ENCODE data around the gene AEBP1.

Gene AEBP1

DNA sequence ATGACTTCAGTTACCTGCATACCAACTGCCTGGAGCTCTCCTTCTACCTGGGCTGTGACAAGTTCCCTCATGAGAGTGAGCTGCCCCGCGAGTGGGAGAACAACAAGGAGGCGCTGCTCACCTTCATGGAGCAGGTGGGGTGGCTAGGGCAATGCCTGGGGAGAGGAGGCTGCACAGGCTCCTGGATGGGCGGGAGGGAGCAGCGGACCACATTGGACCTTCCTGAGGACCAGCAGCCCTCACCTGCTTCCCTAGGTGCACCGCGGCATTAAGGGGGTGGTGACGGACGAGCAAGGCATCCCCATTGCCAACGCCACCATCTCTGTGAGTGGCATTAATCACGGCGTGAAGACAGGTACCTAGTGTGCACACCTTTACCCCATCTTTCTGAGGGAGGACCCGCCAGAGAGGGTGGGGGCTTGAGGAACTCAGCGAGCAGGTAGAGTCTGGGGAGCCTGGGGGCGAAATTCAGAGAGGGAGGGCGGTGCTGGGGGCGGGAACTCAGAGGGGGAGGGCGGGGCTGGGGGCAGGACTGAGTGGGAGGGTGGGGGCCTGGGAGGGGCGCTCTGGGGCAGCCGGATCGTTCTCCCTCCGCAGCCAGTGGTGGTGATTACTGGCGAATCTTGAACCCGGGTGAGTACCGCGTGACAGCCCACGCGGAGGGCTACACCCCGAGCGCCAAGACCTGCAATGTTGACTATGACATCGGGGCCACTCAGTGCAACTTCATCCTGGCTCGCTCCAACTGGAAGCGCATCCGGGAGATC lies 9.0 kb downstream of the AEBP1 start:
- in situ Hi-C loops (cut with MboI; ENCODE audit: low sequenced_read_pairs, unreplicated experiment), result no loop called here
- DNase-seq (ENCODE audit: low spot score), result no peak
- no peak for TF ChIP-seq CTCF (IDR thresholded peaks at IDR 0.05; ENCODE audit: borderline replicate concordance, control extremely low read depth, extremely low read depth, insufficient read depth, missing control alignments)

DNA sequence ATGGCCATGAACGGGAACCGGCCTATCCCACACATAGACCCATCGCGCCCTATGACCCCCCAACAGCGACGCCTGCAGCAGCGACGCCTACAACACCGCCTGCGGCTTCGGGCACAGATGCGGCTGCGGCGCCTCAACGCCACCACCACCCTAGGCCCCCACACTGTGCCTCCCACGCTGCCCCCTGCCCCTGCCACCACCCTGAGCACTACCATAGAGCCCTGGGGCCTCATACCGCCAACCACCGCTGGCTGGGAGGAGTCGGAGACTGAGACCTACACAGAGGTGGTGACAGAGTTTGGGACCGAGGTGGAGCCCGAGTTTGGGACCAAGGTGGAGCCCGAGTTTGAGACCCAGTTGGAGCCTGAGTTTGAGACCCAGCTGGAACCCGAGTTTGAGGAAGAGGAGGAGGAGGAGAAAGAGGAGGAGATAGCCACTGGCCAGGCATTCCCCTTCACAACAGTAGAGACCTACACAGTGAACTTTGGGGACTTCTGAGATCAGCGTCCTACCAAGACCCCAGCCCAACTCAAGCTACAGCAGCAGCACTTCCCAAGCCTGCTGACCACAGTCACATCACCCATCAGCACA lies 9.7 kb downstream of the AEBP1 start:
- in situ Hi-C loops (cut with MboI; ENCODE audit: low sequenced_read_pairs, unreplicated experiment), result no loop called here
- no peak for TF ChIP-seq CTCF (IDR thresholded peaks at IDR 0.05; ENCODE audit: borderline replicate concordance, control extremely low read depth, extremely low read depth, insufficient read depth, missing control alignments)
- no peak for DNase-seq (ENCODE audit: low spot score)

GRCh38 chr7:44114586-44115310 lies 10.6 kb downstream of the AEBP1 start:
- no peak for DNase-seq (ENCODE audit: low spot score)
- in situ Hi-C loops (cut with MboI; ENCODE audit: low sequenced_read_pairs, unreplicated experiment), result no loop called here
- TF ChIP-seq CTCF (IDR thresholded peaks at IDR 0.05; ENCODE audit: borderline replicate concordance, control extremely low read depth, extremely low read depth, insufficient read depth, missing control alignments), result no peak

GRCh38 chr7:44116087-44116788 lies 12.1 kb downstream of the AEBP1 start:
- no peak for DNase-seq (ENCODE audit: low spot score)
- in situ Hi-C loops (cut with MboI; ENCODE audit: low sequenced_read_pairs, unreplicated experiment), result no loop called here
- no peak for TF ChIP-seq CTCF (IDR thresholded peaks at IDR 0.05; ENCODE audit: borderline replicate concordance, control extremely low read depth, extremely low read depth, insufficient read depth, missing control alignments)

DNA sequence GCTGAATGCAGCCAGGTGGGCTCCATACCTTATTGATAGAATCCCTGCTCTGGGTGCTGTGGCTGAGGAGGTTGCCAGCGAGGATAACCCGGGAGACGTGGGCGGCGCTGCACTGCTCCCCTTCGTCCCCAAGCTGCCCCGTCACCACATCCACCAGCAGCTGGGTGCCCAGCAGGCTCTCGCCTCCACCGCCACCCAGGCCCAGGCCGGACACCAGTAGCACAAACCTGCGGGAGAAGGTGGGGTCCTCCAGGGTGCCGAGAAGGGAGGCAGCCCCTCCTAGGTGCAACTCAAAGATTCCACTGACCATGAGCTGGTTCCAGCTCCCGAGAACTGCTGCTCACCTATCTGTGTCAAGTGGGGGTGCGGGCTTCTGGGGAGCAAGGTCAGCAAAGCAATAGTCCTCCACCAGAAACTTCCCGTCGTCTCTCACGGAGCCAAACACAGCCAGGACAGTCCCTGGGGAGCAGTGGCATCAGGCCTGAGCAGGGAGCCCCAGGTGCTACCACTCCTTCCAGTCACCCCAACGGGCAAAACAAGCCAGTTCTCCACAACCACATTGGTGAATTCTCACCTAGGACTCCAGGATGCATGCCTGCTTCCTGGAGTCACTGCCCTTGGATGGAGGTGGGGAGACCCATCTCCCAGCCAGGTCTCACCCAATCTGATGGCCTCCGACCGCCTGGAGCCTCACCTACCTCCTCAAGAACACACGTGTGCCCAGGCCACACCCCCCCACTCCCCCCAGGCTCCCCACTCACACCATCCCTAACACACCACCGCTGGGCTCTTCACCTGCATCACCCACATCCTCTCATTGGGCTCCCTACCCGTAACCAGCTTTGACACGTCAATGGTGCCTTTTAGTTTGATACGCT lies 12.9 kb downstream of the AEBP1 start:
- in situ Hi-C loops (cut with MboI; ENCODE audit: low sequenced_read_pairs, unreplicated experiment), result no loop called here

More for the DNA sequence above, 12.9 kb downstream of the AEBP1 start:
- no peak for DNase-seq (ENCODE audit: low spot score)
- TF ChIP-seq CTCF (IDR thresholded peaks at IDR 0.05; ENCODE audit: borderline replicate concordance, control extremely low read depth, extremely low read depth, insufficient read depth, missing control alignments), result no peak

All from GM13976 (cell line).